GM19193 (cell line): ENCODE measurements around the gene KRT26.

Experiments
- POLR2A ChIP-seq: IDR thresholded peaks from 4 replicates; pipeline ENCODE4 v1.6.1; 2011; ENCODE audit not compliant: insufficient read depth, insufficient read length; ENCODE audit errors: extremely low read depth

Gene KRT26

DNA sequence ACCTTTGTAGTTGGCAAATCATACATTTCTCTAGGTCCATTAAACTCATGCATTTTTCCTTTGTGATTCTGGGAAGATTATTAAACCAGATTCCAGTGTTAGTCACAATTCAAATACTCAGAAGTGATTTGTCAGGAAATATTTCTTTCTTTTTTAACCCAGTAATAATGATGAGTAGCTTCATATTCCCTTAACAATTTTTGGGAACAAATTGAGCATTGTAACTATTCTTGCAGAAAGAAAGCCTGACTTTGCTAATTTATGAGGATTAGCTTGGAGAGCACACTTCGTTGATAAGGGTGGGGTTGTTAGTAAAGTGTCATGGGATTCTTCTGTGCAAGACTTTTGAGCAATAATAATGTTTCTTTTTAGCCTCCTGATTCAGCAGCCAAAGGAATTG is 49.8 kb downstream of the KRT26 start:
- TF ChIP-seq POLR2A, result no peak

DNA sequence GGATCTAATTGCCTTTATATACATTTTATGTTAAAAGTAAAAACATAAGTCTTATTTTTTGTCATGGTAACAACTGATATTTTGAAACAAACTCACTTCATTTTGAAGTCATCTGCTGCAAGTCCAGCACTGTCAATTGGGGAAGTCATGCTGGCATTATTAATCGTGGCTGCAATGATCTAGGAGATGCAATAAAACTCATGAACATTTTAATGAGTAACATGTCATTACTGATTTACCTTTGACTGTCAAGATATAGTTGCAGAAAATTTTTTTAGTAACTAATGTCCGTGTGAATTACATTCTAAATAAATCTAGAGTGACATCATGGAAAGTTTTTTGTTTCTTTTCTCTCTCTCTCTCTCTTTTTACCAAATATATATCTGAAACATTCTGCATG is 51.1 kb downstream of the KRT26 start:
- TF ChIP-seq POLR2A, result no peak

DNA sequence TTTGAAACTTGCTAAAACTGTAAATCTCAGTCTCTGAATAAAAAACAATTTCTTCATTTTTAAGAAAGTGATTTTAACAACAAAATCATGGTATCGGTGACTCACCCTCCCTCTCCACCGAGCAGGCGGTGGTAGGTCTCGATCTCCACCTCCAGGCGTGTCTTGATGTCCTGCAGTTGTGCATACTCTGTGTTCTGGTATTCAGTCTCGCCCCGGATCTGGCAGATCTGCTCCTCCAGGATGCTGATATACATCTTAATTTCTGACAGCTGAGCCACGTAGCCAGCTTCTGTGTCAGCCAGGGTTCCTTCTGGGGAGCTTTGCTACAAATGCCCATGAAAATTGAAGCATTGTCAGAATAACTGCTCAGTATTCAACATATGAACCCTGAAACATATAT is 53.1 kb downstream of the KRT26 start:
- TF ChIP-seq POLR2A, result no peak

DNA sequence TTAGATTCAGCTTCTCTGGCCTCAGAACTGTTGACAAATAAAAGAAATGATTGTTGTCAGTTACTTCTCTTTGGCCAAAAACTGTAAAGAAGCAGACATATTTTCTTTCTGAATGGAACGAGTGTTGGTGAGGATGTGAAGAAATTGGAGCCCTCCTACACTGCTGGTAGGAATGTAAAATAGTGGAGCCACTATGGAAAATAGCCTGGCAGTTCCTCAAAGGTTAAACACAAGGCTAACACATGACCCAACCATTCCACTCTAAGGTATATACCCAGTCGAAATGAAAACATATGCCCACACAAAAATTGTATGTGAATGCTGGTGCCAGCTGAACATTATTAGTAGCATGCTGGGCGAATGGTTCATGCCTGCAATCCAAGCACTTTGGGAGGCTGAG is 54.2 kb downstream of the KRT26 start:
- TF ChIP-seq POLR2A, result no peak
